HepG2 (cell line): ENCODE results near the gene PRR30. TPM values are rescaled to one million over a fixed set of nuclear protein-coding genes. Genes with fewer than 3 reads are reported as not detected.

Source experiments
- BRD4 ChIP-seq: sonication (generic); formaldehyde crosslinking; IDR thresholded peaks from 2 replicates; pipeline ENCODE4 v1.4.0; 2020; ENCODE audit warnings: missing genetic modification reagents
- CBFB ChIP-seq: sonication (generic); formaldehyde crosslinking; IDR thresholded peaks from 2 replicates; pipeline ENCODE4 v1.4.0; 2020; ENCODE audit warnings: missing genetic modification reagents
- FOXK1 ChIP-seq: sonication (generic); formaldehyde crosslinking; IDR thresholded peaks from 2 replicates; pipeline ENCODE4 v1.4.0; 2020; ENCODE audit warnings: low read depth, missing genetic modification reagents, borderline replicate concordance
- FOXO1 ChIP-seq: sonication (generic); formaldehyde crosslinking; IDR thresholded peaks from 2 replicates; pipeline ENCODE4 v1.4.0; 2020; ENCODE audit warnings: missing genetic modification reagents
- KDM6A ChIP-seq: IDR thresholded peaks from 2 replicates; pipeline ENCODE4 v1.6.1; 2016; ENCODE audit warnings: low read depth
- KLF9 ChIP-seq: IDR thresholded peaks from 2 replicates; pipeline ENCODE4 v1.6.1; 2016; ENCODE audit warnings: low read depth
- MXI1 ChIP-seq: IDR thresholded peaks from 3 replicates; pipeline ENCODE4 v1.6.1; 2012; ENCODE audit warnings: low read depth, low read length, inconsistent platforms, borderline replicate concordance
- RBFOX2 ChIP-seq: fragments of 200-400 bp; formaldehyde crosslinking; IDR thresholded peaks from 2 replicates; pipeline ENCODE4 v1.6.1; 2017; ENCODE audit warnings: low read depth, mild to moderate bottlenecking, low read length
- RBM22 ChIP-seq: fragments of 200-400 bp; formaldehyde crosslinking; optimal IDR thresholded peaks from 2 replicates; pipeline ENCODE3; 2017; ENCODE audit warnings: mild to moderate bottlenecking, low read length, moderate library complexity
- SMAD9 ChIP-seq: sonication (generic); formaldehyde crosslinking; IDR thresholded peaks from 2 replicates; pipeline ENCODE4 v1.5.1; 2020; ENCODE audit warnings: mild to moderate bottlenecking, missing genetic modification reagents
- SOX6 ChIP-seq, 2 experiments: fragments of 450-650 bp in 1 of 2; sonication (generic) in 1 of 2; formaldehyde crosslinking in 1 of 2; IDR thresholded peaks; 2 replicates each; pipeline versions ENCODE4 v1.4.0 to v1.6.1; 2017 to 2020; ENCODE audit warnings: antibody characterized with exemption in 1 of 2, mild to moderate bottlenecking in 1 of 2, missing genetic modification reagents in 1 of 2
- THAP11 ChIP-seq: IDR thresholded peaks from 2 replicates; pipeline ENCODE4 v1.6.1; 2016; ENCODE audit warnings: missing biosample characterization, missing genetic modification reagents
- U2AF2 ChIP-seq: fragments of 200-400 bp; formaldehyde crosslinking; IDR thresholded peaks from 2 replicates; pipeline ENCODE4 v1.6.1; 2017; ENCODE audit warnings: low read depth, mild to moderate bottlenecking, low read length
- ZFP37 ChIP-seq: sonication (generic); formaldehyde crosslinking; IDR thresholded peaks from 2 replicates; pipeline ENCODE4 v1.4.0; 2020; ENCODE audit warnings: missing genetic modification reagents, borderline replicate concordance
- polyA plus RNA-seq, 8 experiments: library from polyadenylated mRNA; depleted of rRNA in 3 of 8; stranded (reverse) in 7 of 8; unstranded in 1 of 8; fragments of >200 nt; fragmentation: Illumina TruSeq in 4 of 8; extraction: Trizol in 4 of 8; gene quantifications; 2 replicates each; pipeline versions ENCODE4 v1.2.1 to v1.2.3, GENCODE V29; 2011 to 2016; ENCODE audit warnings: low read depth in 4 of 8, missing spikeins in 1 of 8, mixed read lengths in 1 of 8; ENCODE audit not compliant: insufficient read depth in 1 of 8
- total RNA-seq, 5 experiments: library from RNA; depleted of rRNA; stranded (reverse); fragments of >200 nt; fragmentation: Illumina TruSeq; extraction: Trizol; gene quantifications; 2 replicates each; pipeline ENCODE4 v1.2.3, GENCODE V29; 2016; ENCODE audit warnings: low read depth in 1 of 5
- TF ChIP-seq, protein P1 (sequence below): IDR thresholded peaks from 2 replicates; pipeline ENCODE4 v1.6.1; 2016; ENCODE audit warnings: mild to moderate bottlenecking
- TF ChIP-seq, protein P2 (sequence below): sonication (generic); formaldehyde crosslinking; IDR thresholded peaks from 2 replicates; pipeline ENCODE4 v1.5.1; 2020; ENCODE audit warnings: mild to moderate bottlenecking, missing genetic modification reagents, moderate library complexity
- TF ChIP-seq, protein P3 (sequence below): sonication (generic); formaldehyde crosslinking; IDR thresholded peaks from 2 replicates; pipeline ENCODE4 v1.8.1; 2022; ENCODE audit warnings: mild to moderate bottlenecking, missing genetic modification reagents
- TF ChIP-seq, protein P4 (sequence below): sonication (generic); formaldehyde crosslinking; IDR thresholded peaks from 2 replicates; pipeline ENCODE4 v1.9.0; 2021; ENCODE audit warnings: missing genetic modification reagents, borderline replicate concordance

The PRR30 gene
- total and polyA plus RNA-seq, 2 of the 13 experiments (the other 11 are each of a cell fraction or from before 2014, with no cell fraction given), result not detected

DNA sequence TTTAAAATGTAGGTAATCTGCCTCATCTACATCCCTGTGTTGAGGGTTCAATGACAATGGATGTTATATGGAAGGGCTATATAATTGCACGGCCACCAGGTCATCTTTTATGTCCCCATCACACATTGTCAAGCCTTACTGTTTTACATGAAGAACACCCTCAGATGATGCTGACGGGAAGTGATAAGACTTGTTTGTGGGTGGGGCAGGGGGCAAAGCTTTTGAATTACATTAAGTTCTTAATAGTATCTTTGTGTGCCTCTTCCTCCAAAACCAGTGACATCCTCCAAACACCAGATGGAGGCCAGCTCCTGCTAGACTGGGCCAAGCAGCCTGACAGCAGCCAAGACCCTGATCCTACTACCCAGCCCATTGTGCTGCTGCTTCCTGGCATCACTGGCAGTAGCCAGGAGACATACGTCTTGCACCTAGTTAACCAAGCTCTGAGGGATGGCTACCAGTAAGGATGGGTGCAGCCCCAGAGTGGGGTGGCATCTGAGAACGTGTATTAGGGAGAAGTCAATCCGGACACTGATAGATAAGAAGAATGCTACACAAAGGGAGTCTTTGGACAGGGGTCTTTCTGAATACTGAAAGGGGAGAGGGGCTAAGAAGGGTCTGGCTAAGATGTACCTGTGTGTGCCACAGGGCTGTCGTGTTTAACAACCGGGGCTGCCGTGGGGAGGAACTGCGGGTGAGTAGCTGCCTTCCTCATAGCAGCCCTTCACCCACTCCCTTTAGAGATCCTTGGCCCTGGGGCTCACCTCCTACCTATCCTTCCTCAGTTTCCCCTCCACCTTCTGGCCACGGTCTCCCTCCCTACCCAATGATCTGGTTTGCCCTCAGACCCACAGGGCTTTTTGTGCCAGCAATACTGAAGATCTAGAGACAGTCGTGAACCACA, 10.3 kb downstream of the PRR30 start (continued):
- TF ChIP-seq, protein P1, sequence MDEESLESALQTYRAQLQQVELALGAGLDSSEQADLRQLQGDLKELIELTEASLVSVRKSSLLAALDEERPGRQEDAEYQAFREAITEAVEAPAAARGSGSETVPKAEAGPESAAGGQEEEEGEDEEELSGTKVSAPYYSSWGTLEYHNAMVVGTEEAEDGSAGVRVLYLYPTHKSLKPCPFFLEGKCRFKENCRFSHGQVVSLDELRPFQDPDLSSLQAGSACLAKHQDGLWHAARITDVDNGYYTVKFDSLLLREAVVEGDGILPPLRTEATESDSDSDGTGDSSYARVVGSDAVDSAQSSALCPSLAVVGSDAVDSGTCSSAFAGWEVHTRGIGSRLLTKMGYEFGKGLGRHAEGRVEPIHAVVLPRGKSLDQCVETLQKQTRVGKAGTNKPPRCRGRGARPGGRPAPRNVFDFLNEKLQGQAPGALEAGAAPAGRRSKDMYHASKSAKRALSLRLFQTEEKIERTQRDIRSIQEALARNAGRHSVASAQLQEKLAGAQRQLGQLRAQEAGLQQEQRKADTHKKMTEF (CRISPR knock-in tag), result no peak
- TF ChIP-seq SMAD9 (CRISPR knock-in tag) (no peak), U2AF2 (no peak), THAP11 (CRISPR knock-in tag) (no peak), KDM6A (CRISPR knock-in tag) (no peak), FOXK1 (CRISPR knock-in tag) (0 out of 2 replicates have a peak, but pooled peaks have one; percentile 12), ZFP37 (CRISPR knock-in tag) (no peak), KLF9 (CRISPR knock-in tag) (no peak), BRD4 (CRISPR knock-in tag) (no peak), CBFB (CRISPR knock-in tag) (0 out of 2 replicates have a peak, but pooled peaks have one; percentile 18), RBFOX2 (peak; percentile 58), MXI1 (no peak), SOX6 (IDR thresholded peaks at IDR 0.05) (no peak), SOX6 (CRISPR knock-in tag; IDR thresholded peaks at IDR 0.05) (no peak), RBM22 (no peak), FOXO1 (CRISPR knock-in tag) (no peak)
- TF ChIP-seq, protein P2, sequence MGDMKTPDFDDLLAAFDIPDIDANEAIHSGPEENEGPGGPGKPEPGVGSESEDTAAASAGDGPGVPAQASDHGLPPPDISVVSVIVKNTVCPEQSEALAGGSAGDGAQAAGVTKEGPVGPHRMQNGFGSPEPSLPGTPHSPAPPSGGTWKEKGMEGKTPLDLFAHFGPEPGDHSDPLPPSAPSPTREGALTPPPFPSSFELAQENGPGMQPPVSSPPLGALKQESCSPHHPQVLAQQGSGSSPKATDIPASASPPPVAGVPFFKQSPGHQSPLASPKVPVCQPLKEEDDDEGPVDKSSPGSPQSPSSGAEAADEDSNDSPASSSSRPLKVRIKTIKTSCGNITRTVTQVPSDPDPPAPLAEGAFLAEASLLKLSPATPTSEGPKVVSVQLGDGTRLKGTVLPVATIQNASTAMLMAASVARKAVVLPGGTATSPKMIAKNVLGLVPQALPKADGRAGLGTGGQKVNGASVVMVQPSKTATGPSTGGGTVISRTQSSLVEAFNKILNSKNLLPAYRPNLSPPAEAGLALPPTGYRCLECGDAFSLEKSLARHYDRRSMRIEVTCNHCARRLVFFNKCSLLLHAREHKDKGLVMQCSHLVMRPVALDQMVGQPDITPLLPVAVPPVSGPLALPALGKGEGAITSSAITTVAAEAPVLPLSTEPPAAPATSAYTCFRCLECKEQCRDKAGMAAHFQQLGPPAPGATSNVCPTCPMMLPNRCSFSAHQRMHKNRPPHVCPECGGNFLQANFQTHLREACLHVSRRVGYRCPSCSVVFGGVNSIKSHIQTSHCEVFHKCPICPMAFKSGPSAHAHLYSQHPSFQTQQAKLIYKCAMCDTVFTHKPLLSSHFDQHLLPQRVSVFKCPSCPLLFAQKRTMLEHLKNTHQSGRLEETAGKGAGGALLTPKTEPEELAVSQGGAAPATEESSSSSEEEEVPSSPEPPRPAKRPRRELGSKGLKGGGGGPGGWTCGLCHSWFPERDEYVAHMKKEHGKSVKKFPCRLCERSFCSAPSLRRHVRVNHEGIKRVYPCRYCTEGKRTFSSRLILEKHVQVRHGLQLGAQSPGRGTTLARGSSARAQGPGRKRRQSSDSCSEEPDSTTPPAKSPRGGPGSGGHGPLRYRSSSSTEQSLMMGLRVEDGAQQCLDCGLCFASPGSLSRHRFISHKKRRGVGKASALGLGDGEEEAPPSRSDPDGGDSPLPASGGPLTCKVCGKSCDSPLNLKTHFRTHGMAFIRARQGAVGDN, result peak; percentile 36
- TF ChIP-seq, protein P3, sequence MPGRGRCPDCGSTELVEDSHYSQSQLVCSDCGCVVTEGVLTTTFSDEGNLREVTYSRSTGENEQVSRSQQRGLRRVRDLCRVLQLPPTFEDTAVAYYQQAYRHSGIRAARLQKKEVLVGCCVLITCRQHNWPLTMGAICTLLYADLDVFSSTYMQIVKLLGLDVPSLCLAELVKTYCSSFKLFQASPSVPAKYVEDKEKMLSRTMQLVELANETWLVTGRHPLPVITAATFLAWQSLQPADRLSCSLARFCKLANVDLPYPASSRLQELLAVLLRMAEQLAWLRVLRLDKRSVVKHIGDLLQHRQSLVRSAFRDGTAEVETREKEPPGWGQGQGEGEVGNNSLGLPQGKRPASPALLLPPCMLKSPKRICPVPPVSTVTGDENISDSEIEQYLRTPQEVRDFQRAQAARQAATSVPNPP (CRISPR knock-in tag), result 0 out of 2 replicates have a peak, but pooled peaks have one; percentile 31
- TF ChIP-seq, protein P4, sequence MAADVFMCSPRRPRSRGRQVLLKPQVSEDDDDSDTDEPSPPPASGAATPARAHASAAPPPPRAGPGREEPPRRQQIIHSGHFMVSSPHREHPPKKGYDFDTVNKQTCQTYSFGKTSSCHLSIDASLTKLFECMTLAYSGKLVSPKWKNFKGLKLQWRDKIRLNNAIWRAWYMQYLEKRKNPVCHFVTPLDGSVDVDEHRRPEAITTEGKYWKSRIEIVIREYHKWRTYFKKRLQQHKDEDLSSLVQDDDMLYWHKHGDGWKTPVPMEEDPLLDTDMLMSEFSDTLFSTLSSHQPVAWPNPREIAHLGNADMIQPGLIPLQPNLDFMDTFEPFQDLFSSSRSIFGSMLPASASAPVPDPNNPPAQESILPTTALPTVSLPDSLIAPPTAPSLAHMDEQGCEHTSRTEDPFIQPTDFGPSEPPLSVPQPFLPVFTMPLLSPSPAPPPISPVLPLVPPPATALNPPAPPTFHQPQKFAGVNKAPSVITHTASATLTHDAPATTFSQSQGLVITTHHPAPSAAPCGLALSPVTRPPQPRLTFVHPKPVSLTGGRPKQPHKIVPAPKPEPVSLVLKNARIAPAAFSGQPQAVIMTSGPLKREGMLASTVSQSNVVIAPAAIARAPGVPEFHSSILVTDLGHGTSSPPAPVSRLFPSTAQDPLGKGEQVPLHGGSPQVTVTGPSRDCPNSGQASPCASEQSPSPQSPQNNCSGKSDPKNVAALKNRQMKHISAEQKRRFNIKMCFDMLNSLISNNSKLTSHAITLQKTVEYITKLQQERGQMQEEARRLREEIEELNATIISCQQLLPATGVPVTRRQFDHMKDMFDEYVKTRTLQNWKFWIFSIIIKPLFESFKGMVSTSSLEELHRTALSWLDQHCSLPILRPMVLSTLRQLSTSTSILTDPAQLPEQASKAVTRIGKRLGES (CRISPR knock-in tag), result no peak
